SK-N-SH (cell line): ENCODE results near the gene EDIL3. TPM values are rescaled to one million over a fixed set of nuclear protein-coding genes. Genes with fewer than 3 reads are reported as not detected.

Source experiments
- CTCF ChIA-PET: fragments of 300-600, 350-600 bp; formaldehyde crosslinking; extraction: SDS; loops from one replicate; lab custom pipeline; 2021; lab: Yijun Ruan, JAX
- POLR2A ChIA-PET: fragments of 350-600 bp; sonication (Branson Sonifier 250); formaldehyde crosslinking; extraction: SDS; loops from one replicate; lab custom pipeline; 2020; ENCODE audit warnings: antibody characterized with exemption, inconsistent platforms; lab: Yijun Ruan, JAX
- DNase-seq: peaks from one replicate; pipeline ENCODE4 v3.0.0; 2012
- H2AFZ ChIP-seq: fragments of 200-600 bp; sonication (generic); 2 replicates; pipeline ENCODE4 v1.8.1; 2016; ENCODE audit warnings: antibody characterized with exemption, mild to moderate bottlenecking, low read depth
- H3F3A ChIP-seq: fragments of 200-600 bp; sonication (generic); replicated peaks from 2 replicates; pipeline ENCODE3; 2016; ENCODE audit warnings: antibody characterized with exemption, mild to moderate bottlenecking; ENCODE audit not compliant: insufficient read depth
- H3K27ac ChIP-seq, 2 experiments: fragments of 200-500 bp in 1 of 2; fragments of 200-600 bp in 1 of 2; sonication (Bioruptor generic) in 1 of 2; sonication (generic), shearing (Covaris generic) in 1 of 2; 2 replicates each; pipeline versions ENCODE4 v1.5.1 to v1.6.1; 2014 to 2016; ENCODE audit warnings: low read depth in 2 of 2, inconsistent platforms in 1 of 2, low read length in 1 of 2, mild to moderate bottlenecking in 1 of 2, mixed read lengths in 1 of 2
- H3K27me3 ChIP-seq: fragments of 200-600 bp; sonication (generic), shearing (Covaris generic); 2 replicates; pipeline ENCODE4 v1.6.1; 2016; ENCODE audit warnings: mixed run types; ENCODE audit not compliant: insufficient read depth
- H3K36me3 ChIP-seq, 2 experiments: fragments of 200-500 bp in 1 of 2; fragments of 200-600 bp in 1 of 2; sonication (Bioruptor generic) in 1 of 2; sonication (generic) in 1 of 2; replicated peaks in 1 of 2; 2 replicates each; pipeline versions ENCODE3 to v1.5.1; 2014 to 2016; ENCODE audit warnings: low read length in 1 of 2, mild to moderate bottlenecking in 1 of 2; ENCODE audit not compliant: insufficient read depth in 2 of 2, control insufficient read depth in 1 of 2
- H3K4me1 ChIP-seq, 2 experiments: fragments of 200-500 bp in 1 of 2; fragments of 200-600 bp in 1 of 2; sonication (Bioruptor generic) in 1 of 2; sonication (generic), shearing (Covaris generic) in 1 of 2; 2 replicates each; pipeline versions ENCODE4 v1.5.1 to v1.6.1; 2014 to 2016; ENCODE audit warnings: low read depth in 1 of 2, low read length in 1 of 2, mixed run types in 1 of 2; ENCODE audit not compliant: insufficient read depth in 2 of 2, control insufficient read depth in 1 of 2
- H3K4me2 ChIP-seq: fragments of 200-600 bp; sonication (generic), shearing (Covaris generic); 2 replicates; pipeline ENCODE4 v1.6.1; 2017; ENCODE audit warnings: mixed run types
- H3K4me3 ChIP-seq, 2 experiments: fragments of 200-500 bp in 1 of 2; fragments of 200-600 bp in 1 of 2; sonication (Bioruptor generic) in 1 of 2; sonication (generic), shearing (Covaris generic) in 1 of 2; 2 replicates each; pipeline versions ENCODE4 v1.5.1 to v1.8.1; 2014 to 2016; ENCODE audit warnings: low read depth in 2 of 2, inconsistent platforms in 1 of 2, low read length in 1 of 2, mild to moderate bottlenecking in 1 of 2, mixed read lengths in 1 of 2, moderate library complexity in 1 of 2
- H3K79me2 ChIP-seq: fragments of 200-600 bp; sonication (generic); 2 replicates; pipeline ENCODE4 v1.8.1; 2017; ENCODE audit warnings: mild to moderate bottlenecking; ENCODE audit not compliant: insufficient read depth
- H3K9ac ChIP-seq: fragments of 200-600 bp; sonication (generic); 2 replicates; pipeline ENCODE4 v1.6.1; 2017; ENCODE audit warnings: mixed run types
- H3K9me2 ChIP-seq: fragments of 200-600 bp; sonication (generic); 2 replicates; pipeline ENCODE4 v1.6.1; 2017; ENCODE audit warnings: mixed run types
- H3K9me3 ChIP-seq: fragments of 200-600 bp; sonication (generic); 2 replicates; pipeline ENCODE4 v1.6.1; 2017; ENCODE audit warnings: mixed run types, mild to moderate bottlenecking, moderate library complexity
- H4K20me1 ChIP-seq: fragments of 200-600 bp; sonication (generic); 2 replicates; pipeline ENCODE4 v1.6.1; 2017; ENCODE audit warnings: mild to moderate bottlenecking, mixed run types; ENCODE audit not compliant: insufficient read depth
- ELF1 ChIP-seq: IDR thresholded peaks from 2 replicates; pipeline ENCODE4 v1.4.0; 2012
- FOSL2 ChIP-seq: IDR thresholded peaks from 2 replicates; pipeline ENCODE4 v1.4.0; 2012; ENCODE audit warnings: low read depth, mild to moderate bottlenecking, moderate library complexity, borderline replicate concordance
- FOXM1 ChIP-seq: IDR thresholded peaks from 2 replicates; pipeline ENCODE4 v1.4.0; 2012; ENCODE audit warnings: low read depth, mild to moderate bottlenecking
- GATA2 ChIP-seq: sonication (generic); formaldehyde crosslinking; IDR thresholded peaks from 2 replicates; pipeline ENCODE4 v1.5.0; 2020; ENCODE audit warnings: mild to moderate bottlenecking, missing genetic modification reagents
- JUND ChIP-seq: IDR thresholded peaks from 2 replicates; pipeline ENCODE4 v1.4.0; 2012
- MAX ChIP-seq: IDR thresholded peaks from 2 replicates; pipeline ENCODE4 v1.4.0; 2012; ENCODE audit warnings: low read depth
- MEF2A ChIP-seq: IDR thresholded peaks from 2 replicates; pipeline ENCODE4 v1.4.0; 2012; ENCODE audit warnings: low read depth, borderline replicate concordance
- MXI1 ChIP-seq: IDR thresholded peaks from 2 replicates; pipeline ENCODE4 v1.6.1; 2012; ENCODE audit warnings: mild to moderate bottlenecking, low read depth, low read length, improper control_type of control experiment
- POLR2AphosphoS5 ChIP-seq: IDR thresholded peaks from 2 replicates; pipeline ENCODE4 v1.6.1; 2012; ENCODE audit warnings: low read depth, low read length
- RAD21 ChIP-seq: IDR thresholded peaks from 2 replicates; pipeline ENCODE4 v1.6.1; 2012; ENCODE audit warnings: mild to moderate bottlenecking, low read length
- RFX5 ChIP-seq: IDR thresholded peaks from 2 replicates; pipeline ENCODE4 v1.6.1; 2012; ENCODE audit warnings: mild to moderate bottlenecking, improper control_type of control experiment, low read length
- SIN3A ChIP-seq: IDR thresholded peaks from 2 replicates; pipeline ENCODE4 v1.6.1; 2012; ENCODE audit warnings: low read depth, mild to moderate bottlenecking, low read length, moderate library complexity, borderline replicate concordance
- SMC3 ChIP-seq: IDR thresholded peaks from 2 replicates; pipeline ENCODE4 v1.6.1; 2012; ENCODE audit warnings: low read depth, low read length, improper control_type of control experiment
- TCF12 ChIP-seq: IDR thresholded peaks from 2 replicates; pipeline ENCODE4 v1.4.0; 2012
- TEAD4 ChIP-seq: IDR thresholded peaks from 2 replicates; pipeline ENCODE4 v1.4.0; 2012; ENCODE audit warnings: mild to moderate bottlenecking, borderline replicate concordance; ENCODE audit not compliant: insufficient read depth
- USF2 ChIP-seq: fragments of 150-350 bp; IDR thresholded peaks from 2 replicates; pipeline ENCODE4 v1.6.1; 2017; ENCODE audit warnings: antibody characterized with exemption, low read length, low read depth, borderline replicate concordance
- WGBS: methylation state at CpG from one replicate; pipeline ENCODE4 v1.1.6; 2017; ENCODE audit warnings: low lambda C conversion rate; 5-methylcytosine and 5-hydroxymethylcytosine counted together
- polyA plus RNA-seq, 3 experiments: library from polyadenylated mRNA; depleted of rRNA; stranded (reverse); fragments of >200 nt; gene quantifications; 2 replicates each; pipeline ENCODE4 v1.2.3, GENCODE V29; 2012
- TF ChIP-seq, protein P1 (sequence below): IDR thresholded peaks from 2 replicates; pipeline ENCODE4 v1.4.0; 2012; ENCODE audit warnings: low read depth, borderline replicate concordance
- TF ChIP-seq, protein P2 (sequence below): fragments of 200-600 bp; sonication (generic); IDR thresholded peaks from 2 replicates; pipeline ENCODE4 v1.6.1; 2017; ENCODE audit warnings: antibody characterized with exemption, mild to moderate bottlenecking, moderate library complexity

Gene EDIL3
- polyA plus RNA-seq, 1 of the 3 experiments (the other 2 are of a cell fraction): 51.5 TPM

DNA sequence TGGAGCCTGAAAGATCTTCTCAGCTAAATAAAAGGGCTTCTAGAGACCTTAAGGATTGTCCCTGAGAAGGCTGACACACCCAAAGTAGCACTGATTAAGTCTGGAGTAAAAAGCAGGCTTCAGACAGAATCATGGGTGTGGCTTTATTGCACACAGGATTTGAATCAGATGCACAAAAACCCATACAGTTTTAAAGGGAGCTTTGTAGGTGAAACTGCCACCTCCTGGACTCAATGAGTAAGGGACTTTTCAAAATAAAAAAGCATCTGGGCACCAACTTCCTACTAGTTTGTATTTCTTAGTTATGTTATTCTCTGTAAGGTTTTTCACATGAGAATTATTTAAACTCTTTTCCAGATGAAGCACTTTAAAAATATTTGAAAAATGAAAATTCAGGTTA is 129.4 kb downstream of the EDIL3 start (continued):
- TF ChIP-seq GATA2 (CRISPR knock-in tag) (no peak), JUND (no peak), SMC3 (peak; percentile 49; the same call in 1 of the 2 replicates), FOXM1 (no peak), MXI1 (no peak), ELF1 (no peak), POLR2AphosphoS5 (no peak), USF2 (no peak), TCF12 (no peak)
- TF ChIP-seq, protein P1, sequence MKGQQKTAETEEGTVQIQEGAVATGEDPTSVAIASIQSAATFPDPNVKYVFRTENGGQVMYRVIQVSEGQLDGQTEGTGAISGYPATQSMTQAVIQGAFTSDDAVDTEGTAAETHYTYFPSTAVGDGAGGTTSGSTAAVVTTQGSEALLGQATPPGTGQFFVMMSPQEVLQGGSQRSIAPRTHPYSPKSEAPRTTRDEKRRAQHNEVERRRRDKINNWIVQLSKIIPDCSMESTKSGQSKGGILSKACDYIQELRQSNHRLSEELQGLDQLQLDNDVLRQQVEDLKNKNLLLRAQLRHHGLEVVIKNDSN: no peak

DNA sequence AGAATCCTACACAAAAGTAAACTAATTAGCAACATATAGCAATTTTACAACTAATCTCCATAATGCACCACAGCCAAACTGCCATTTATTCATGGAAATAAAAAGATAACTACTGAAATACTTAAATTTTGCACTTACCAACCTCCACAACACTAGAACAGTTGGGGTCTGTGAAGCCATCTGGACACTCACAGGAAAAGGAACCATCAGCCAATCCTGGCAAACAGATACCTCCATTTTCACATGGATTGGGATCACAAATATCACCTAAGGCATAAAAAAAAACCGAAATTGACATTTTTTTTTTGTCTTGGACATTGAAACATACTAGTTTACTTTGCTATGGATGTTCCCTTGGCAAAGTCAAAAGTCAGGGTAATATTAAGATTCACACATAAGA is 130.7 kb downstream of the EDIL3 start:
- peaks cover 14% of the 10 kb centered on the region for H3F3A ChIP-seq
- no peak overlapping the region for H3K4me3 ChIP-seq
- H3K27me3 ChIP-seq: no peaks in the 10 kb centered on the region
- no peak overlapping the region for H3K9ac ChIP-seq
- CTCF ChIA-PET: interaction anchor here (2.3 to 2.4 kb wide), 2 partner anchors 327 to 536 kb away, joined by 6 to 13 read pairs; no protein-coding TSS in a partner anchor
- 60% methylated on average over 1 of the region's 1 CpG for WGBS
- POLR2A ChIA-PET: no interaction called here
- no peak for DNase-seq
- H3K9me3 ChIP-seq: no peaks in the 10 kb centered on the region; the same call in 1 of the 2 replicates
- peaks cover 0 to 11% of the 10 kb centered on the region in 2 experiments for H3K36me3 ChIP-seq
- no peak overlapping the region for H2AFZ ChIP-seq
- TF ChIP-seq GATA2 (CRISPR knock-in tag) (no peak), RAD21 (no peak), USF2 (no peak), RFX5 (no peak), JUND (no peak), ELF1 (no peak), SIN3A (no peak), MAX (no peak), FOSL2 (no peak), TEAD4 (no peak), MEF2A (no peak), MXI1 (no peak)
- TF ChIP-seq, protein P1: no peak
- TF ChIP-seq, protein P2, sequence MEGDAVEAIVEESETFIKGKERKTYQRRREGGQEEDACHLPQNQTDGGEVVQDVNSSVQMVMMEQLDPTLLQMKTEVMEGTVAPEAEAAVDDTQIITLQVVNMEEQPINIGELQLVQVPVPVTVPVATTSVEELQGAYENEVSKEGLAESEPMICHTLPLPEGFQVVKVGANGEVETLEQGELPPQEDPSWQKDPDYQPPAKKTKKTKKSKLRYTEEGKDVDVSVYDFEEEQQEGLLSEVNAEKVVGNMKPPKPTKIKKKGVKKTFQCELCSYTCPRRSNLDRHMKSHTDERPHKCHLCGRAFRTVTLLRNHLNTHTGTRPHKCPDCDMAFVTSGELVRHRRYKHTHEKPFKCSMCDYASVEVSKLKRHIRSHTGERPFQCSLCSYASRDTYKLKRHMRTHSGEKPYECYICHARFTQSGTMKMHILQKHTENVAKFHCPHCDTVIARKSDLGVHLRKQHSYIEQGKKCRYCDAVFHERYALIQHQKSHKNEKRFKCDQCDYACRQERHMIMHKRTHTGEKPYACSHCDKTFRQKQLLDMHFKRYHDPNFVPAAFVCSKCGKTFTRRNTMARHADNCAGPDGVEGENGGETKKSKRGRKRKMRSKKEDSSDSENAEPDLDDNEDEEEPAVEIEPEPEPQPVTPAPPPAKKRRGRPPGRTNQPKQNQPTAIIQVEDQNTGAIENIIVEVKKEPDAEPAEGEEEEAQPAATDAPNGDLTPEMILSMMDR: no peak
- H3K4me1 ChIP-seq: peaks cover 0 to 8% of the 10 kb centered on the region in 2 experiments; a peak in 1 of 4 replicates
- no peak overlapping the region for H3K4me2 ChIP-seq
- H3K9me2 ChIP-seq: no peaks in the 10 kb centered on the region
- no peaks in the 10 kb centered on the region for H4K20me1 ChIP-seq
- no peak overlapping the region for H3K27ac ChIP-seq
- H3K79me2 ChIP-seq: peaks cover 8% of the 10 kb centered on the region; the same call in 1 of the 2 replicates
